ENCODE results near the gene CACNA1C.

Gene CACNA1C

GRCh38 chr12:2541631-2542204, 488.9 kb downstream of the CACNA1C start:
- no peak for DNase-seq

GRCh38 chr12:2543801-2544200, 491.0 kb downstream of the CACNA1C start:
- no peak for DNase-seq

GRCh38 chr12:2544230-2544629, 491.4 kb downstream of the CACNA1C start:
- DNase-seq: no peak

DNA sequence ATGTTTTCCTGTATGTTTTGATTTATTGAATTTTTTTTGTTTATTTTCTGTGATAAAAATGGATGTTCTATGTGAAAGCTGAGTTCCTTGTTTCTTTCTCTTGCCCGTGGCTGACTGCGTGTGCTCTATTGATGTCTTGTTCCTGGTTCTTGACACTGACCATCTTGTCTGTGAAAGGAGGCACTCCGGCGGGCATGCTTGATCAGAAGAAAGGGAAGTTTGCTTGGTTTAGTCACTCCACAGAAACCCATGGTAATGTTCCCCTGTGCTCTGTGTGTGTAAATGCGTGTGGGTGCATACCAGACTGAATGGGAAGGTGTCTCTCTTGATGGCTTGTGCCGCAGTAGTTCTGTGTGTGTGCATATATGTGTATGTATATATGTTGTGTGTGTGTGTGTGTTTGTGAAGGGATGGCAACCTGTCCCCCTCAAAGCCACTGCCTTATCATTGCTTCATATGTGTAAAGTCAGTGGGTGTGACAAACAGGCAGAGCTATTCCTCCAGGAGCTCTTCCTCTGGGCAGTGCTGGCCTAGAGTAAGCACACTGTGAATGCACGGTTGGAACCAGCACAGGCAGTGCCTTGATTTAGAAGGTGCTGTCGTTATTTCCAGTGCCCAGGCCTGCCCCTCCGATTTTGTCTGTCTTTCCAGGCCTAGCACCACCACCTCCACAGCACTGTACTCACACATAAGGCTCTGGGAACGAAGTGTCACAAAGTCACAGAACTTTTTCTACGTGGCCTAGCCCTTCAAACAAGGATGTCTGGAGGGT, 494.7 kb downstream of the CACNA1C start:
- DNase-seq: no peak

GRCh38 chr12:2548081-2548480, 495.3 kb downstream of the CACNA1C start:
- no peak for DNase-seq

DNA sequence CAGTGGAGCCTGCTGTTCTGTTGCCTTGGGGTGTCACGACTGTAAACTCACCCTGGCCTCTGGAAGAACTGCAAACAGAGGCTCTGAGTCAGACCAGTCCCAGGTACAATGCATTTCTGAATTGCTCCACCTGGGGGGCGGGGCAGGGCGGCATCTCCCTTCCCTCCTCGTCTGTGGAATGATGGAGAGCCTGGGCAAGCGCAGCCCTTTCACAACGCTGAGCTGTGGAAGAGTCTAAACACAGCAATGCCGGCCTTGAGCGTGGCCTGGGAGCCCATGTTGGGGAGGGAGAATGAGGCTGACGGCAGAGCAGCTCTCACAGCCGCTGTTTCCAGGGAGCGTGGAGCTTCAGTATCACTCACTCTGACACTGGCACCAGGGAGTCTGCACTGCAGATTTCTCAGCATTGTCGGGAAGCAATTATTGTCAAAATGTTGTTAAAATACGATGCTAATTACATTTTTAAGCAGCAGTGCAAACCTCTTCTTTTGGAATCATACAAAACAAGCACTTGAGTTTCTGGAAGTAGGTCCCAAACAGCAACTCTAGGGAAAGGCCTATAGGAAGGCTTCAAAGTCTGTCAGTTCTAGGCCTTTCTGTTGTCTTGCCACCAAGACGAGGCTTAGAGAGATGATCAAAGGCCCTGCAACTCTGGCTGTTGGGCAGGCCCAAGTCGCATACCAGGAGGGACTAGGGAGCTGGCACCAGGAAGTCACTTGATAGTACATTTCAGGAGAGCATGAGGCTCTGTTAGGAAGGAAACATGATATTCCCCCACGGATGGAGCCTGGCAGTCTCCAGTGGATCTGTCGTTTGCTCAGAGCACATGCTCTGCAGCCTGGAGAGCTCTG, 498.0 kb downstream of the CACNA1C start:
- DNase-seq: no peak

GRCh38 chr12:2551412-2551900, 498.7 kb downstream of the CACNA1C start:
- DNase-seq: no peak

DNA sequence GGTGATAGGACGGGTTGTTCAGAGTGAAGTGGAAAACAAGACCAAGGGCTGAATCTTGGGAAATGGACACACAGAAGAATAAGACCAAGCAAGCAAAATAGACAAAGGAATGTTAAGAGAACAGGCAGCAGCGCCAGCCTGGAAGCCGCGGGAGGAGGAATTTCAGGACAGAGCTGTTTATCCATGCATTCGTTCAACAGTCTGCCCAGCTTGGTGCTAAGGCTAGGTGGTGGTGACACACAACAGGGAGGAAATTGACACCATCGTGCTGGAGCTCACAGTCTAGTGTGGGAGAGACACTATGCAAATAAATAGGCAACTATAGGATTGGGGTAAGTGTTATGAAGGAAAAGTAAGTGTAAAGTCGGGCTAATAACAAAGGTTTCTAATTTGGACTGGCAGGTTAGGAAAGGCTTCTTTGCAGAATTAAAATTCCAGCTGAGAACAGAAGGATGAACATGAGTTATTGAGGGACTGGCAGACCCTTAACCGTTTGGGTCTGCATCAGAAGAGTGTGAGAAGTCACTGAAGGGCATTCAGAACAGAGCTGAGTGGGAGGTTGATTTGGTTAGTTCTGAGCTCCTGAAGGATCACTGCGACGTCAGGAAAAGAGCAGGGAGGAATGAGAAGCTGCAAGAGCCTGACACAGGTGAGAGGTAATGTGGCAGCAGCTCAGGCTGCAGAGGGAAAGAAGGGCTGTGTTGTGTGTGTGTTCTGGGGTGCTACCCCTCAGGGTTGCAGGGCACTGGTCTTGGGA, 499.4 kb downstream of the CACNA1C start:
- no peak for DNase-seq

- no peak for DNase-seq
These were observed 500.8 kb downstream of the CACNA1C start for GRCh38 chr12:2553388-2554126.

DNA sequence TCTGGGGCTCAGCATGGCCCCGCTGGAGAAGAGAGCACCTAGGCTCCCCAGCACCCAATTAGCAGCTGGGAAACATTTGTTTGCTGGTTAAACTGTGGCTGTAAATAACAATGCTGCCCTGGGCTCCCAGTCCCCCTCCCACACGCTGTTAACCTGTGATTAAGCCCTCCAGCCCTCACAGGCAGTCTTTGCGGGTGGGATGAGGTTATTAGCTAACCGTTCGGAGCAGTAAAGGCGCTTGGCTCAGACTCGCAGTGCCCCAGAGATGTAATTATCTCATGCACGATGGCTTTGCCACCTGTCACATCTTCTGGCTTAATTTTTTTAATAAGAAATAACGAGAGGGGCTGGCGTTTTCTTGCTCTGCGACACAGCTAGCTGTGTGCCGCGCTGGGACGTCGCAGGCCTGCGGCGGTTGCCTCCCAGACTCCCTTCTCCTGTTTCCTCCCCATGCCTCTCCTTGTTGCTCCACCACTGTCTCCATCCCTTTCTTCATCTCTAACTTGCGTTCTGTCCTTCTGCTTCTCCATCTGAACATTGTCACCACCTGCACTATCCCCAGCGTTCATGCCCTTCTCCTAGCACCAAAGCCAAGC, 502.8 kb downstream of the CACNA1C start:
- peak; percentile 77 for DNase-seq

DNA sequence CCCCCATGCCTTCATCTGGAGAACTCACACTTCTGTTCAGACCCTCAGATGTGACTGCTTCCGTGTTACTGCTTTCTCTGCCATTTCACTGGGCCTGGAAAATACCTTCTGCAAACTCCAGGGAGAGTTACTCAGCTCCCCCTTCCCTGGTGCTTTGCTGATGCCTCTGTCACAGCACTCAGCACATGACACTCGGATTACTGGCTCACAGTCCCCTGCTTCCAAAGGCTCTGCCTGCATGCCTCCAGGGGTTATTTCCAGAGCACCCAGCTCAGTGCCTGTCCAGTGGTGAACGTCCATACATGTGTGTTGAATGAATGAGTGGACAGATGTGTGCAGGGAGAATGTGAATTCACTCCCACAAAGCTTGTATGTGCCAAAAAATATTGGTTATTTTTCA, 504.8 kb downstream of the CACNA1C start:
- no peak for DNase-seq

DNA sequence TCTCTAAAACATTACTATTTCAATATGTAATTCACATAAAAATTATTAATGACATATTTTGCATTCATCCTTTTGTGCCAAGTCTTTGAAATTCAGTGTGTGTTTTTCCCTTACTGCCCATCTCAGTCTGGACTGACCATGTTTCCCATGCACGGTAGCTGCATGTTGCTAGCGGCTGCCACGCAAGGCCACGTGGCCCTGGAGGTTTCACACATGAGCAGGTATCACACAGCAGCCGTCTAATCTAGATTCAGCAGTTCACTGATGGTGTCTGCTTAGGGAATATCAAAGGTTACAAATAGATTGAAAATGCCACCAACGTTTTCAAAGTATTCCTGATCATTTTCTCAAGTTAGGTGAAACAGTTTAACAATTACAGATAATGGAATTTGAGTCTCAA, 507.1 kb downstream of the CACNA1C start:
- DNase-seq: no peak

GRCh38 chr12:2560356-2560755, 507.6 kb downstream of the CACNA1C start:
- DNase-seq: no peak

- DNase-seq: no peak
These were observed 508.6 kb downstream of the CACNA1C start for GRCh38 chr12:2561367-2561766.

DNA sequence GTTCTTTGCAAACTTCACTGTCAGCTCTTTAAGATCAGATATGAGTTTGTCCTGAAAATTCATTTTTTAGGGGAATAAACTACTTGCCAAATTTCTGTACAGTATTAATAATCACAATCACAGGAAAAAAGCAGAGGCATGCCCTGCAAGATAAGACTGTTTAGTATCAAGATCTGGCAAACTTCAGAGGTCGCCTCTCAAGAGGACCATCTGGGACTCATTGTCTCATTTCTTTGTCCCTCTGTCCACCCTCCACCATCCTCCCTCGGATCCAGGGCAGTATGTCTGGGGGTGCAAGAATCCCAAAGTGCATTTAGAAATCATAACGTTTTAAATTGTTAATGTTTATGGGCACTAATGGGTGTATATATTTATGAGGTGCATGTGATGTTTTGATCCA, 509.6 kb downstream of the CACNA1C start:
- no peak for DNase-seq

- DNase-seq: no peak
These were observed 510.9 kb downstream of the CACNA1C start for GRCh38 chr12:2563709-2564108.

GRCh38 chr12:2566161-2566560, 513.4 kb downstream of the CACNA1C start:
- no peak for DNase-seq

DNA sequence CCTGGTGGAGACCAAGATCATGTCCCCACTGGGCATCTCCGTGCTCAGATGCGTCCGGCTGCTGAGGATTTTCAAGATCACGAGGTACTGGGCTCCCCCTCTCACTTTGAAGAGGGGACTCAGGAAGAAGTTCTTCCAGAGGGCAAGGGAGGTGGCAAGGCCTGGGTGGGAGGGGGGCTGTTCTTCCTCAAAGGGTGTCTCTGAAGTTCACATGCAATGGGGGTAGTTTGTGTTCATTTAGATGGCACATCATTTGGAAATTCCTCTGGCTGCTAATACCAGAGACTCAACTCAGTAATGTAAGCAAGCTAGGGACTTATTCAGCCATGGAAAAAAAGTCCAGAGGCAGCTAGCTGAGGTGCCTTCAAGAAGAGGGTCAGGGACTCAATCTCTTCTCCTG, 514.9 kb downstream of the CACNA1C start:
- DNase-seq: no peak

GRCh38 chr12:2570562-2570961, 517.8 kb downstream of the CACNA1C start:
- DNase-seq: no peak

- no peak for DNase-seq
These were observed 521.7 kb downstream of the CACNA1C start for GRCh38 chr12:2574355-2574935.

DNA sequence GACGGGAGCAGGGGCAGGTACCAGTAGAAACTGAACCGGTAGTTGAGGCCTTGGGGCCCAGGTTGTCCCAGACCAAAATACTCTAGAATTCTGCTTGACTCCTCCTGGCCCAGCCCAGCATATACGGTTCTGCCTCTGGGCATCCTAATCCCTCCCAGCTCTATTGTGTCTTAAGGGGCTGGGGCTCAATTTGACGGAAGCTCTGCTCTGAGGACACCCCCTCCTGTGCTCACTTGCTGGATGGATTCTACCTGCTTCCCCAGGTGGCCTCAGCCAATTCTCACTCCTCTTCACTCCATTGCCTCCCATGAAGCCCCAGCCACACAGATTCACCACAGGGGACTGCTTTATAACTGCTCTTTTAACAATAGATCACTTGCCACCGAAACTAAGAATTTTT, 522.5 kb downstream of the CACNA1C start:
- no peak for DNase-seq

All from NCI-H524 treated with DMSO at 0.1 percent for 48 hours (cell line).